Measurements from ENCODE around the gene INPP5J. TPM values are rescaled to one million over a fixed set of nuclear protein-coding genes. Genes with fewer than 3 reads are reported as not detected.

INPP5J gene
- total RNA-seq, 1 experiment from 2014 or later, result 3.1 TPM

- Histone ChIP-seq H3K27ac (ENCODE audit: low read length) (no peak overlapping the region), H4K20me1 (ENCODE audit: low read length) (peaks cover 17% of the 10 kb centered on the region; the same call in 1 of the 2 replicates), H3K9ac (ENCODE audit: low read length) (peak overlapping the region; percentile 33), H3K9me3 (ENCODE audit: low read length) (no peaks in the 10 kb centered on the region), H3K4me3 (ENCODE audit: low read length) (peak overlapping the region; percentile 73), H3K4me2 (ENCODE audit: low read length) (peak overlapping the region; percentile 95), H3K36me3 (ENCODE audit: low read depth, low read length) (peaks cover 25% of the 10 kb centered on the region), H3K4me1 (ENCODE audit: insufficient read depth, low read length) (peaks cover 33% of the 10 kb centered on the region), H3K79me2 (ENCODE audit: low read length) (peaks cover 58% of the 10 kb centered on the region), H3F3A (ENCODE audit: low read length, unreplicated experiment) (no peaks in the 10 kb centered on the region), H2AFZ (ENCODE audit: low read length) (no peak overlapping the region), H3K9me2 (replicated peaks; ENCODE audit: low read length) (no peaks in the 10 kb centered on the region), H3K27me3 (ENCODE audit: low read length) (no peaks in the 10 kb centered on the region)
- intact Hi-C loops (cut with micrococcal nuclease), result loop anchor here (2.0 kb wide), 2 partner anchors 115 to 135 kb away; partner anchors contain the start of genes MORC2 and TUG1
- TF ChIP-seq EZH2phosphoT487 (IDR thresholded peaks at IDR 0.05; ENCODE audit: borderline replicate concordance, low read length), result no peak
- TF ChIP-seq EZH2 (IDR thresholded peaks at IDR 0.05; ENCODE audit: low read length, unreplicated experiment), result no peak
- no peak for TF ChIP-seq CTCF (conservative IDR thresholded peaks at IDR 0.05; ENCODE audit: low read depth, low read length)
- ATAC-seq (no peak), DNase-seq (no peak)
- BruUV-seq (replicated peaks), result TSS peak; percentile 30
- CTCF ChIA-PET, result interaction anchor here (0.8 to 1.1 kb wide), 2 partner anchors 23 to 48 kb away, joined by 3 read pairs; partner anchors contain the start of gene SELENOM
- POLR2A ChIA-PET (ENCODE audit: unreplicated experiment), result no interaction called here
Observed at GRCh38 chr22:31083923-31084810, 38.6 kb upstream of the INPP5J start.

- Histone ChIP-seq H3K27ac (ENCODE audit: low read length) (no peak overlapping the region), H3K9me3 (ENCODE audit: low read length) (no peaks in the 10 kb centered on the region), H3K79me2 (ENCODE audit: low read length) (peaks cover 58% of the 10 kb centered on the region), H3K9me2 (replicated peaks; ENCODE audit: low read length) (no peaks in the 10 kb centered on the region), H3K36me3 (ENCODE audit: low read depth, low read length) (peaks cover 25% of the 10 kb centered on the region), H3K9ac (ENCODE audit: low read length) (peak overlapping the region; percentile 33; the same call in 1 of the 2 replicates), H3K4me2 (ENCODE audit: low read length) (peak overlapping the region; percentile 95), H3K4me1 (ENCODE audit: insufficient read depth, low read length) (peaks cover 33% of the 10 kb centered on the region), H3F3A (ENCODE audit: low read length, unreplicated experiment) (no peaks in the 10 kb centered on the region), H2AFZ (ENCODE audit: low read length) (no peak overlapping the region), H3K4me3 (ENCODE audit: low read length) (peak overlapping the region; percentile 73; the same call in 1 of the 2 replicates), H4K20me1 (ENCODE audit: low read length) (peaks cover 17% of the 10 kb centered on the region; the same call in 1 of the 2 replicates), H3K27me3 (ENCODE audit: low read length) (no peaks in the 10 kb centered on the region)
- ChIA-PET POLR2A (ENCODE audit: unreplicated experiment) (interaction anchor here (0.5 kb wide), 1 partner anchor 18 kb away, joined by 5 read pairs; no protein-coding TSS in a partner anchor), CTCF (interaction anchor here (0.7 to 0.8 kb wide), 2 partner anchors 17 to 22 kb away, joined by 3 to 4 read pairs; partner anchors contain the start of gene SELENOM)
- intact Hi-C loops (cut with micrococcal nuclease), result loop anchor here (2.0 kb wide), 1 partner anchor 136 kb away; no protein-coding TSS in a partner anchor
- DNase-seq (no peak), ATAC-seq (no peak)
- TF ChIP-seq EZH2 (IDR thresholded peaks at IDR 0.05; ENCODE audit: low read length, unreplicated experiment) (no peak), EZH2phosphoT487 (IDR thresholded peaks at IDR 0.05; ENCODE audit: borderline replicate concordance, low read length) (no peak), CTCF (conservative IDR thresholded peaks at IDR 0.05; ENCODE audit: low read depth, low read length) (peak; percentile 55)
- BruUV-seq (replicated peaks), result no TSS peak
Observed at GRCh38 chr22:31084811-31085492, 37.8 kb upstream of the INPP5J start.

Data from PC-3 (cell line).